Keratinocyte (primary cell): ENCODE measurements around the gene NHSL1.

Source experiments
- CTCF ChIP-seq, 3 experiments: IDR thresholded peaks in 1 of 3; conservative IDR thresholded peaks in 1 of 3; optimal IDR thresholded peaks in 1 of 3; 2 replicates in 2 of 3; 3 replicates in 1 of 3; pipeline versions ENCODE3 to v1.5.1; 2011; ENCODE audit warnings: low read length in 3 of 3, mild to moderate bottlenecking in 3 of 3, moderate library complexity in 2 of 3, control low read depth in 1 of 3, inconsistent platforms in 1 of 3; ENCODE audit not compliant: insufficient read depth in 2 of 3; ENCODE audit errors: extremely low read depth in 1 of 3
- EZH2 ChIP-seq: IDR thresholded peaks from one replicate; pipeline ENCODE4 v1.6.1; 2012; ENCODE audit warnings: inconsistent platforms, mild to moderate bottlenecking, low read length, moderate library complexity

DNA sequence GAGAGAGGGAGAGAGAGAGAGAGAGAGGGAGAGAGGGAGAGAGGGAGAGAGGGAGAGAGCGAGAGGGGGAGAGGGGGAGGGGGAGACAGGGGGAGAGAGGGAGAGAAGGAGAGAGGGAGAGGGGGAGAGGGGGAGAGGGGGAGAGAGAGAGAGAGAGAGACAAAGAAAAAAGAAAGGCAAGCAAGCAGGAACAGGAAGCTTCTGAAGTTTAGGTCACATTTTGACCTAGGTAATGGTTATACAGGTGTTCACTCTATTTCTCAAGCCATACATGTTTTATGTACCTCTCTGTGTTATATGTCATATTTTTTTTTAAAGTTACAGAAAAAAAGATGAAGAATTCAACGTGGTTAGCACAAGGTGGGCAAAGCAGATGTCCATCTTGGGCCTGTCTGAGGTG lies 9.4 kb downstream of the NHSL1 start:
- TF ChIP-seq CTCF (optimal IDR thresholded peaks at IDR 0.05 in 1 of 3, IDR thresholded peaks at IDR 0.05 in 1 of 3, conservative IDR thresholded peaks at IDR 0.05 in 1 of 3; ENCODE audit: extremely low read depth in 1 of 3, insufficient read depth in 2 of 3, low read length in 3 of 3) (no peak), EZH2 (no peak)
